Endodermal cell (in vitro differentiated cells): ENCODE results near the gene KAZN. TPM values are rescaled to one million over a fixed set of nuclear protein-coding genes. Genes with fewer than 3 reads are reported as not detected.
A peak's percentile ranks its signal among the peaks of the same experiment; 100 is the strongest.

Source experiments
- DNase-seq: peaks from one replicate; pipeline ENCODE4 v3.0.0-alpha.2; 2017
- H3K27ac ChIP-seq: 2 replicates; pipeline ENCODE4 v1.5.1; 2013; ENCODE audit warnings: mild to moderate bottlenecking, low read depth, low read length, moderate library complexity
- H3K27me3 ChIP-seq: 2 replicates; pipeline ENCODE4 v1.6.1; 2013; ENCODE audit warnings: mild to moderate bottlenecking, low read length, moderate library complexity; ENCODE audit not compliant: insufficient read depth, control insufficient read depth, poor library complexity, severe bottlenecking
- H3K36me3 ChIP-seq: 2 replicates; pipeline ENCODE4 v1.7.0; 2013; ENCODE audit warnings: mild to moderate bottlenecking, low read length, moderate library complexity; ENCODE audit not compliant: control insufficient read depth, insufficient read depth
- H3K4me1 ChIP-seq: one replicate; pipeline ENCODE4 v1.7.0; 2013; ENCODE audit warnings: low read length; ENCODE audit not compliant: control insufficient read depth, insufficient read depth
- H3K4me3 ChIP-seq: 2 replicates; pipeline ENCODE4 v1.5.1; 2013; ENCODE audit warnings: mild to moderate bottlenecking, low read length, moderate library complexity
- H3K9ac ChIP-seq: 2 replicates; pipeline ENCODE4 v1.6.1; 2013; ENCODE audit warnings: mild to moderate bottlenecking, low read length, moderate library complexity; ENCODE audit not compliant: poor library complexity, severe bottlenecking; ENCODE audit errors: extremely low read depth
- H3K9me3 ChIP-seq: 2 replicates; pipeline ENCODE4 v1.6.1; 2013; ENCODE audit warnings: mild to moderate bottlenecking, low read length, moderate library complexity; ENCODE audit not compliant: control insufficient read depth
- H3K27ac Mint-ChIP-seq: 2 replicates; pipeline ENCODE4 v1.8.0; 2020; ENCODE audit warnings: mixed read lengths
- H3K27me3 Mint-ChIP-seq: 2 replicates; pipeline ENCODE4 v1.8.0; 2021; ENCODE audit warnings: mild to moderate bottlenecking, mixed read lengths; ENCODE audit not compliant: insufficient read depth
- H3K36me3 Mint-ChIP-seq: 2 replicates; pipeline ENCODE4 v1.8.0; 2020; ENCODE audit warnings: low read depth, mixed read lengths
- H3K4me1 Mint-ChIP-seq: 2 replicates; pipeline ENCODE4 v1.8.0; 2020; ENCODE audit warnings: mixed read lengths
- H3K4me3 Mint-ChIP-seq: 2 replicates; pipeline ENCODE4 v1.8.0; 2020; ENCODE audit warnings: mild to moderate bottlenecking, moderate library complexity, mixed read lengths
- H3K9me3 Mint-ChIP-seq: 2 replicates; pipeline ENCODE4 v1.8.0; 2020; ENCODE audit warnings: mild to moderate bottlenecking, mixed read lengths
- CTCF ChIP-seq: fragments of 200-600 bp; sonication (generic); conservative IDR thresholded peaks from 2 replicates; pipeline ENCODE4 v1.5.0; 2021; ENCODE audit warnings: antibody characterized with exemption, mild to moderate bottlenecking
- WGBS, 2 experiments: methylation state at CpG; one replicate each; pipeline versions ENCODE4 v1.1.5 to v1.1.7; 2013; ENCODE audit warnings: missing lambda C conversion rate in 2 of 2, mixed read lengths in 1 of 2; ENCODE audit not compliant: insufficient coverage in 1 of 2, insufficient read length in 1 of 2; 5-methylcytosine and 5-hydroxymethylcytosine counted together
- total RNA-seq, 2 donors: library from RNA; stranded (reverse); fragmentation: NEBNext Ultra II Directional in 1 of 2; extraction: Animal tissue kit (Norgen Biotek cat#: 25700) in 1 of 2; gene quantifications; 2 replicates in 1 of 2; 3 replicates in 1 of 2; pipeline ENCODE4 v1.2.1, GENCODE V29; 2021

KAZN gene
- total RNA-seq, 2 donors from 2014 or later = 12.4 to 13.9 TPM

- no peak for TF ChIP-seq CTCF
- DNase-seq = no peak
- H3K4me1 ChIP-seq = peaks cover 14% of the 10 kb centered on the region
- Mint-ChIP-seq H3K27ac (no peak overlapping the region), H3K9me3 (peaks cover 5% of the 10 kb centered on the region), H3K27me3 (peaks cover 47% of the 10 kb centered on the region), H3K4me1 (peaks cover 22% of the 10 kb centered on the region), H3K4me3 (no peak overlapping the region), H3K36me3 (peaks cover 3% of the 10 kb centered on the region)
- whole genome bisulfite sequencing, 2 experiments = 43 to 71% methylated on average over 1 to 5 of the region's 5 CpGs
- no peak overlapping the region for H3K27ac ChIP-seq
- H3K9me3 ChIP-seq = peaks cover 4% of the 10 kb centered on the region
- no peak overlapping the region for H3K9ac ChIP-seq
- peak overlapping the region; percentile 89 for H3K4me3 ChIP-seq
- H3K27me3 ChIP-seq = peaks cover 5% of the 10 kb centered on the region
- H3K36me3 ChIP-seq = no peaks in the 10 kb centered on the region
Measured at GRCh38 chr1:15151377-15151806, 552.9 kb downstream of the KAZN start.

- Histone ChIP-seq H3K9ac (peak overlapping the region; percentile 64), H3K27ac (no peak overlapping the region)
Measured at GRCh38 chr1:15151871-15152270, 553.4 kb downstream of the KAZN start.

GRCh38 chr1:15152318-15153183 is 554.1 kb downstream of the KAZN start:
- Mint-ChIP-seq H3K4me1 (peaks cover 34% of the 10 kb centered on the region), H3K27me3 (peaks cover 41% of the 10 kb centered on the region), H3K36me3 (peaks cover 3% of the 10 kb centered on the region), H3K9me3 (peaks cover 5% of the 10 kb centered on the region), H3K27ac (peak overlapping the region; percentile 88), H3K4me3 (peak overlapping the region; percentile 77)
- Histone ChIP-seq H3K36me3 (no peaks in the 10 kb centered on the region), H3K27ac (no peak overlapping the region), H3K27me3 (peaks cover 5% of the 10 kb centered on the region), H3K9ac (peak overlapping the region; percentile 64), H3K4me1 (peaks cover 23% of the 10 kb centered on the region), H3K4me3 (peak overlapping the region; percentile 89), H3K9me3 (peaks cover 4% of the 10 kb centered on the region)
- DNase-seq = peak; percentile 92
- 1% methylated on average over 26 to 61 of the region's 61 CpGs for WGBS, 2 experiments
- peak; percentile 82 for TF ChIP-seq CTCF

More at GRCh38 chr1:15151871-15152270, 553.4 kb downstream of the KAZN start:
- H3K4me3 Mint-ChIP-seq = peak overlapping the region; percentile 77
- H3K36me3 ChIP-seq = no peaks in the 10 kb centered on the region
- H3K27ac Mint-ChIP-seq = peak overlapping the region; percentile 44
- H3K4me1 Mint-ChIP-seq = peaks cover 27% of the 10 kb centered on the region
- WGBS, 2 experiments = 70% methylated on average over 3 of the region's 3 CpGs; no CpG with 5 or more reads in 1 of the 2 experiments
- H3K4me3 ChIP-seq = peak overlapping the region; percentile 89
- no peak for DNase-seq
- peaks cover 16% of the 10 kb centered on the region for H3K4me1 ChIP-seq
- peaks cover 5% of the 10 kb centered on the region for H3K27me3 ChIP-seq
- H3K27me3 Mint-ChIP-seq = peaks cover 43% of the 10 kb centered on the region
- H3K9me3 Mint-ChIP-seq = peaks cover 5% of the 10 kb centered on the region
- TF ChIP-seq CTCF = no peak
- H3K36me3 Mint-ChIP-seq = peaks cover 3% of the 10 kb centered on the region
- H3K9me3 ChIP-seq = peaks cover 4% of the 10 kb centered on the region
